GM10847 (cell line): ENCODE measurements around the gene MT1M.
A peak's percentile ranks its signal among the peaks of the same experiment; 100 is the strongest.

Experiments used
- POLR2A ChIP-seq: IDR thresholded peaks from 2 replicates; pipeline ENCODE4 v1.6.1; 2011; ENCODE audit not compliant: insufficient read length; ENCODE audit errors: extremely low read depth

The MT1M gene

GRCh38 chr16:56677474-56677873 lies 45.0 kb downstream of the MT1M start:
- TF ChIP-seq POLR2A: no peak

- no peak for TF ChIP-seq POLR2A
Observed at GRCh38 chr16:56679078-56679730, 46.7 kb downstream of the MT1M start.

GRCh38 chr16:56679818-56680217 lies 47.4 kb downstream of the MT1M start:
- TF ChIP-seq POLR2A: no peak

GRCh38 chr16:56681939-56682702 lies 49.7 kb downstream of the MT1M start, which contains the start of gene MT1X:
MT1X (plus strand) TSS chr16:56682470; CDS start chr16:56682541, 71 bp downstream.
- TF ChIP-seq POLR2A: peak; percentile 58

GRCh38 chr16:56682703-56683397 lies 50.4 kb downstream of the MT1M start:
- TF ChIP-seq POLR2A: no peak
